CD4-positive, alpha-beta T cell treated with Interleukin-1 beta for 1 hour (primary cell): ENCODE measurements around the gene AHDC1.
A peak's percentile ranks its signal among the peaks of the same experiment; 100 is the strongest.
"Not testable (repeated sequence)": the region's sequence is repeated elsewhere in the genome, so short reads cannot be mapped to it uniquely, and the experiment has no call there.

Source experiments
- DNase-seq, 2 donors: peaks; one replicate each; pipeline ENCODE4 v3.0.0-alpha.2; 2020 to 2022

AHDC1 gene

GRCh38 chr1:27633640-27634176 is 29.8 kb upstream of the AHDC1 start:
- no peak for DNase-seq

- no peak for DNase-seq
Measured at GRCh38 chr1:27633298-27633610, 29.3 kb upstream of the AHDC1 start.

GRCh38 chr1:27632387-27633297 is 28.7 kb upstream of the AHDC1 start:
- peak; percentile 46 to 55 for DNase-seq

GRCh38 chr1:27630859-27631491 is 27.0 kb upstream of the AHDC1 start:
- peak in 1 of 2 donors; percentile 53 for DNase-seq

- no peak for DNase-seq
Measured at GRCh38 chr1:27628712-27629111, 24.8 kb upstream of the AHDC1 start.

GRCh38 chr1:27627733-27628132 is 23.8 kb upstream of the AHDC1 start:
- not testable (repeated sequence) for DNase-seq

GRCh38 chr1:27627061-27627460 is 23.1 kb upstream of the AHDC1 start:
- DNase-seq, result no peak

GRCh38 chr1:27626031-27626935 is 22.3 kb upstream of the AHDC1 start:
- DNase-seq, result peak in 1 of 2 donors; percentile 81

GRCh38 chr1:27624467-27625178 is 20.7 kb upstream of the AHDC1 start:
- no peak for DNase-seq

GRCh38 chr1:27623327-27624212 is 19.6 kb upstream of the AHDC1 start:
- no peak for DNase-seq

GRCh38 chr1:27622828-27623227 is 18.9 kb upstream of the AHDC1 start:
- DNase-seq, result no peak

GRCh38 chr1:27621051-27621920 is 17.3 kb upstream of the AHDC1 start:
- DNase-seq, result no peak

GRCh38 chr1:27619782-27620438 is 16.0 kb upstream of the AHDC1 start:
- not testable (repeated sequence) for DNase-seq

GRCh38 chr1:27618341-27619082 is 14.6 kb upstream of the AHDC1 start:
- DNase-seq, result peak; percentile 66 to 70

GRCh38 chr1:27617420-27617819 is 13.5 kb upstream of the AHDC1 start:
- no peak for DNase-seq

GRCh38 chr1:27616441-27616840 is 12.5 kb upstream of the AHDC1 start:
- DNase-seq, result no peak

- no peak for DNase-seq
Measured at GRCh38 chr1:27615346-27616192, 11.6 kb upstream of the AHDC1 start.
